Epithelial cell of esophagus (primary cell): ENCODE results near the gene USP25.

Experiments used
- DNase-seq: peaks from one replicate; pipeline ENCODE4 v3.0.0; 2010; ENCODE audit warnings: low read depth
- H3K4me3 ChIP-seq: 2 replicates; pipeline ENCODE4 v1.5.1; 2011; ENCODE audit warnings: mild to moderate bottlenecking, low read length, control low read depth
- CTCF ChIP-seq: IDR thresholded peaks from 2 replicates; pipeline ENCODE4 v1.5.1; 2011; ENCODE audit warnings: low read depth, mild to moderate bottlenecking, low read length, control low read depth, inconsistent platforms; ENCODE audit not compliant: insufficient read depth; ENCODE audit errors: missing control alignments

The USP25 gene

GRCh38 chr21:15928686-15929425, 199.1 kb downstream of the USP25 start:
- no peak overlapping the region for H3K4me3 ChIP-seq
- DNase-seq: no peak
- no peak for TF ChIP-seq CTCF

- DNase-seq: no peak
- TF ChIP-seq CTCF: no peak
- no peak overlapping the region for H3K4me3 ChIP-seq
Observed at GRCh38 chr21:15929536-15929935, 199.8 kb downstream of the USP25 start.
